HepG2 (cell line): ENCODE data around the gene MRPS2. TPM values are rescaled to one million over a fixed set of nuclear protein-coding genes. Genes with fewer than 3 reads are reported as not detected.
A peak's percentile ranks its signal among the peaks of the same experiment; 100 is the strongest.

Experiments
- BRD4 ChIP-seq: sonication (generic); formaldehyde crosslinking; IDR thresholded peaks from 2 replicates; pipeline ENCODE4 v1.4.0; 2020; ENCODE audit warnings: missing genetic modification reagents
- CENPBD1 ChIP-seq: sonication (generic); formaldehyde crosslinking; IDR thresholded peaks from 2 replicates; pipeline ENCODE4 v1.8.0; 2022; ENCODE audit warnings: missing genetic modification reagents, low read depth, mild to moderate bottlenecking, borderline replicate concordance
- CREB3 ChIP-seq: sonication (generic); formaldehyde crosslinking; IDR thresholded peaks from 2 replicates; pipeline ENCODE4 v1.5.0; 2020; ENCODE audit warnings: missing genetic modification reagents
- HMGXB3 ChIP-seq: sonication (generic); formaldehyde crosslinking; IDR thresholded peaks from 2 replicates; pipeline ENCODE4 v1.4.0; 2020; ENCODE audit warnings: missing genetic modification reagents, borderline replicate concordance
- HNF4A ChIP-seq: sonication (generic); formaldehyde crosslinking; IDR thresholded peaks from 2 replicates; pipeline ENCODE4 v1.4.0; 2020; ENCODE audit warnings: missing genetic modification reagents
- KLF13 ChIP-seq: sonication (generic); formaldehyde crosslinking; IDR thresholded peaks from 2 replicates; pipeline ENCODE4 v1.4.0; 2020; ENCODE audit warnings: mild to moderate bottlenecking, missing genetic modification reagents
- MXD3 ChIP-seq: IDR thresholded peaks from 2 replicates; pipeline ENCODE4 v1.6.1; 2016; ENCODE audit warnings: mild to moderate bottlenecking, missing biosample characterization, missing genetic modification reagents
- NFYB ChIP-seq: sonication (generic); formaldehyde crosslinking; IDR thresholded peaks from 2 replicates; pipeline ENCODE4 v1.4.0; 2020; ENCODE audit warnings: missing genetic modification reagents
- NFYC ChIP-seq: IDR thresholded peaks from 2 replicates; pipeline ENCODE4 v1.6.1; 2016; ENCODE audit warnings: missing genetic modification reagents, missing compliant biosample characterization
- PATZ1 ChIP-seq: sonication (generic); formaldehyde crosslinking; IDR thresholded peaks from 2 replicates; pipeline ENCODE4 v1.4.0; 2020; ENCODE audit warnings: missing genetic modification reagents
- SAP130 ChIP-seq: IDR thresholded peaks from 2 replicates; pipeline ENCODE4 v1.6.1; 2016; ENCODE audit warnings: low read depth
- SIN3A ChIP-seq: IDR thresholded peaks from 2 replicates; pipeline ENCODE4 v1.6.1; 2011; ENCODE audit warnings: low read depth, mild to moderate bottlenecking, control low read depth, low read length, borderline replicate concordance
- TEAD3 ChIP-seq: optimal IDR thresholded peaks from 2 replicates; pipeline ENCODE3; 2016; ENCODE audit warnings: borderline replicate concordance
- ZBTB7B ChIP-seq: sonication (generic); formaldehyde crosslinking; IDR thresholded peaks from 2 replicates; pipeline ENCODE4 v1.4.0; 2020; ENCODE audit warnings: missing genetic modification reagents
- ZNF646 ChIP-seq: sonication (generic); formaldehyde crosslinking; IDR thresholded peaks from 2 replicates; pipeline ENCODE4 v1.9.0; 2021; ENCODE audit warnings: mild to moderate bottlenecking, missing genetic modification reagents
- polyA plus RNA-seq, 8 experiments: library from polyadenylated mRNA; depleted of rRNA in 3 of 8; stranded (reverse) in 7 of 8; unstranded in 1 of 8; fragments of >200 nt; fragmentation: Illumina TruSeq in 4 of 8; extraction: Trizol in 4 of 8; gene quantifications; 2 replicates each; pipeline versions ENCODE4 v1.2.1 to v1.2.3, GENCODE V29; 2011 to 2016; ENCODE audit warnings: low read depth in 4 of 8, missing spikeins in 1 of 8, mixed read lengths in 1 of 8; ENCODE audit not compliant: insufficient read depth in 1 of 8
- total RNA-seq, 5 experiments: library from RNA; depleted of rRNA; stranded (reverse); fragments of >200 nt; fragmentation: Illumina TruSeq; extraction: Trizol; gene quantifications; 2 replicates each; pipeline ENCODE4 v1.2.3, GENCODE V29; 2016; ENCODE audit warnings: low read depth in 1 of 5

MRPS2 gene
- total and polyA plus RNA-seq, 2 of the 13 experiments (the other 11 are each of a cell fraction or from before 2014, with no cell fraction given), result 44.4 to 86.7 TPM

GRCh38 chr9:135491764-135492163 lies 8.7 kb upstream of the MRPS2 start (continued):
- TF ChIP-seq ZNF646 (CRISPR knock-in tag) (no peak), ZBTB7B (0 out of 2 replicates have a peak, but pooled peaks have one; percentile 28), TEAD3 (CRISPR knock-in tag) (peak; percentile 68), KLF13 (CRISPR knock-in tag) (no peak), MXD3 (CRISPR knock-in tag) (no peak), CENPBD1 (CRISPR knock-in tag) (no peak), CREB3 (CRISPR knock-in tag) (no peak), SAP130 (CRISPR knock-in tag) (peak; percentile 3; the same call in 1 of the 2 replicates), HNF4A (CRISPR knock-in tag) (peak; percentile 61), NFYC (CRISPR knock-in tag) (peak; percentile 49), PATZ1 (CRISPR knock-in tag) (peak; percentile 88), BRD4 (no peak), NFYB (peak; percentile 28; the same call in 1 of the 2 replicates), HMGXB3 (CRISPR knock-in tag) (peak; percentile 98), SIN3A (no peak)
